Measurements from ENCODE around the gene IZUMO2.

Gene IZUMO2
- total RNA-seq, result 0 to 0.19 (median 0) reads per million in 3 experiments

DNA sequence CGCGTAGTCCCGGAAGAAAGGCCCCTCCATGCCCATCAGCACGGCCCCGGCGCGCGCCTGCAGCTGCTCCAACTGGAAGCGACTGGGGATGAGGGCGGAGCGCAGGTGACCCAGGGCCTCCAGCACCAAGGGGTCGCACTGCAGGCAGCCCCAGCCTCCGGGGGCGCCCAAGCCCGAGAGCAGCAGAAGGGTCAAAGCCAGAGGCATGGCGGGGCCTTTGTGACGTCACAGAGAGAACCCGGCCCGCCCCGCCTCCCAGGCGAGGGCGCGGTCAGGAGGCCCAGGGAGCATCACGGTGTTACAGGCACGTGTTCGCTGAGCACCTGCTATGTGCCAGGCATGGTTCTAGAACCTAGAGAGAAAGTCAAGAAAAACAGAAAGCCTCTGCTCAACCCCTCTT is at the start of gene IZUMO2:
IZUMO2 (minus strand) TSS at position 294 of the 400 bp plus-strand sequence; CDS start at position 207, 87 bp downstream.
- DNase-seq, result no peak

DNA sequence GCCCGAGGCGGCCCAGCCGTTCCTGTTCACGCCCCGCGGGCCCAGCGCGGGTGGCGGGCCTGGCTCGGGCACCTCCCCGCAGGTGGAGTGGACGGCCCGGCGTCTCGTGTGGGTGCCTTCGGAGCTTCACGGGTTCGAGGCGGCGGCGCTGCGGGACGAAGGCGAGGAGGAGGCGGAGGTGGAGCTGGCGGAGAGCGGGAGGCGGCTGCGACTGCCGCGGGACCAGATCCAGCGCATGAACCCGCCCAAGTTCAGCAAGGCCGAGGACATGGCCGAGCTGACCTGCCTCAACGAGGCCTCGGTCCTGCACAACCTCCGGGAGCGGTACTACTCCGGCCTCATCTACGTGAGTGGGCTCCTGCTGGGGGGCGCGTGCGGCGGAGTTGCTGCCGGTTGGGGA is 47.3 kb upstream of the IZUMO2 start:
- no peak for DNase-seq

DNA sequence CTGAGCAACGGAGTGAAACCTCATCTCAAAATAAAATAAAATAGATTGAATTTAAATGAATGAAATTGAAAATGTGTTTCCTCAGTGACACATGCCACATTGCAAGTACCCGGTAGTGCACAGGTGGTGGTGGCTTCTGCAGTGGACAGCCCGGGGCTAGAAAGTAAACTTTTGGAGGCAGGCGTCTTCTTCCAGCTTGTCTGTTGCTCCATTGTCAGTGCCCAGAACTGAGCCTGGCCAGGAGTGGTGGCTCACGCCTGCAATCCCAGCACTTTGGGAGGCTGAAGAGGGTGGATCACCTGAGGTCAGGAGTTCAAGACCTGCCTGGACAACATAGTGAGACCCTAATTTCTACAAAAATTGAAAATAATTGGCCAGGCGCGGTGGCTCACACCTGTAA is 46.0 kb upstream of the IZUMO2 start:
- no peak for DNase-seq

DNA sequence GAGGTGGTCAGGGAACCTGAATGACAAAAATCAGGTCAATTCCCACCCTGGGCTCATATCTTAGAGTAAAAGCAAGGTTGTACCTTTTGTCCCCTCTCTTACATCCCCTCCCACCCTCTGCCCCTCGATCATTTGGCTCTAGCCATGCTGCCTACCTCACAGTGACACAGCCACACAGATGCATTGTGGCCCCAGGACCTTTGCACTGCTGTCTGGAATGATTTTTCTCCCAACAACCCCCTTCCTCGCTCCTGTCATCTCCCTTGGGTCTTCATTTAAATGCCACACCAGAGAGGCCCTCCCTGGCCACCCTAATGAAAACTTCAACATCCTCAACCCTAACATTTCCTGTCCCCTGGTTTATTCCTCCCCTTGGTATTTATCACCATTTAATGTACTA is 44.6 kb upstream of the IZUMO2 start:
- no peak for DNase-seq

DNA sequence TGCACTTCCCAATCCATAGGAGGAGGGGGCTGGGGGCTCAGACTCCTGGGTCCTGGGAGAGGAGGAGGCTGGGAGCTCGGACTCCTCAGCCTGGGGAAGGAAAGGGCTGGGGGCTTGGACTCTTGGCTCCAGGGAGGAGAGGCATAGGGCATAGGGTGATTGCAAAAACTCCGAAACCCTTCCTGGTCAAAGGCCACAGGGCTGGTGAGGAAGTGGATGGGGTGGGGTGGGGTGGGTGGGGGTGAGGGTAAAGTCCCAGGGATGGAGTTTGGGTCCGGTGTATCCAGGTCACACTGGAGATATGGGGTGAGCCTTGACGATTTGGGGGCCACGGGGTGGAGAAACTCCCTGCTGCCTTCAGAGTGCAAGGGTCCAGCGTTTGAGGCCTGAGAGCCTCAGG is 43.1 kb upstream of the IZUMO2 start:
- no peak for DNase-seq

DNA sequence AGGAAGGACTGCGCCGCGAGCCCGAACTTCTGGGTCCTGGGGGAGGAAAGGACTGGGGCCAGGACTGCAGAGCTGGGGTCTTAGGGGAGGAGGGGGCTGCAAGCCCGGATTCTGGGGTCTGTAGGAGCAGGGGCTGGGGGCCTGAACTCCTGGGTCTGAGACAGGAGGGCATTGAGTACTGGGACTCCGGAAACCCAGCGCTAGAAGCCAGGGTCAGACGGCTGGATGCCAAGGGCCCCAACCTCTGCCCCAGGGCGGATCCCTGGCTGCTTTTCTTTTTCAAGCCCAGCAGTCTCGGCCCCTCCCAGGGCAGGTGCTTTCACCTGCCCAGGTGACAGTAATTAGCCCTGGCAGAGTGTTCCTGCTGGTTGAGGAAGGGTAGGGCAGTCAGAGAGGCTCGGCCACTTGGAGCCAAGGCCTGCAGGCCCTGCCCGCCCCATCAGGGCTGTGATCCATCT is 42.6 kb upstream of the IZUMO2 start:
- no peak for DNase-seq

DNA sequence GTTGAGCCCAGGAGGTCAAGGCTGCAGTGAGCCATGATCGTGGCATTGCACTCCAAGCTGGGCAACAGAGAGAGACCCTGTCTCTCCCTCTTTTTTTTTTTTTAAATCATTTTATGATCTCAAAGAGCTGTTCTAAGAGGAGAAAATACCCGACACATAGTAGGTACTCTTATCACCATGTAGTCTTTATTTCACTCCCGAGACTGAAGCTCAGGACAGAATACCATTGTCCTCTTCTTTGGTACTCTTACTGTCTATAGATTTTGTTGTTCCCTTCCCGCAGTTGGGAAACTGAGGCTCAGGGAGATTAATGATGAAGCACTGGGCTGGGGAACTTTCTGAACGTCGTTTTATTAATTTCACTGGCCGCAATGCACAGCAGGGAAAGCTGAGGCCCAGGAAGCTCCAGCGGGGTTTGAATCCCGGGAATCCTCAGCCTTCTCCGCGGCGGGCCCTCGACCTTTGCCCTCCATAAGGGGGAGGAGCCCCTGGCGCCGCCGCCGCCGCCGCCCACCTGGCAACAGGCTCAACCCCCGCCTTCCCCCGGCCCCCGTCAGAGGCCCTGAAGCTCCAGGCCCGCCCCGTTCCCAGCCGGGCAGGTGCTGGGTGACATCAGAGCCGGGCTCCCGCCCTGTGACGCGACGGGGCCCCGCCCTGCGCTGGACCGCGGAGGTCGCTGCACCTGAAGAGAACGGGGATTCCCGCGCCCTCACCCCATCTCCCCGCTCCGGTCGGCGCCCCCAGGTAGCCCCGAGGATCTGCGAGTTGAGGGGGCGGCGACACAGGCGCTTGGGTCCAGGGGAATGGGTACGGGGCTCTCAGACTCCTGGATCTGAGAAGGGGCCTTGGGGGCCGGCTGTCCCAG is 42.0 kb upstream of the IZUMO2 start:
- no peak for DNase-seq

DNA sequence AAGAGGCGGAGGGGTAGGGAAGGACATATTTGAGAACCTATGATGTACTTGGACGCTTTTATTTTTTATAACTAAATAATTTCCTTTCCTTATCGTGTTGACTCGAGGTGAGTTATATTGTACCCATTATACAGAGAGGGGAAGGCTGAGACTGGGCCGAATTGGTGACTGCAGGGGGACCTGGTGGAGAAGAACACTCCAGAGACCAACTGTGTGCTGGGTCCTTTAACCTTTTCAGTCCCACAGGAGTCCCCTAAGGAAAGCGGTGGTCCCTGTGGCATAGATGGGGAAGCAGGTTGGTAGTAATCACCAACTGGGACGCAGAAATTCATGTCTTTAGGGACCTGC is 41.0 kb upstream of the IZUMO2 start:
- no peak for DNase-seq

DNA sequence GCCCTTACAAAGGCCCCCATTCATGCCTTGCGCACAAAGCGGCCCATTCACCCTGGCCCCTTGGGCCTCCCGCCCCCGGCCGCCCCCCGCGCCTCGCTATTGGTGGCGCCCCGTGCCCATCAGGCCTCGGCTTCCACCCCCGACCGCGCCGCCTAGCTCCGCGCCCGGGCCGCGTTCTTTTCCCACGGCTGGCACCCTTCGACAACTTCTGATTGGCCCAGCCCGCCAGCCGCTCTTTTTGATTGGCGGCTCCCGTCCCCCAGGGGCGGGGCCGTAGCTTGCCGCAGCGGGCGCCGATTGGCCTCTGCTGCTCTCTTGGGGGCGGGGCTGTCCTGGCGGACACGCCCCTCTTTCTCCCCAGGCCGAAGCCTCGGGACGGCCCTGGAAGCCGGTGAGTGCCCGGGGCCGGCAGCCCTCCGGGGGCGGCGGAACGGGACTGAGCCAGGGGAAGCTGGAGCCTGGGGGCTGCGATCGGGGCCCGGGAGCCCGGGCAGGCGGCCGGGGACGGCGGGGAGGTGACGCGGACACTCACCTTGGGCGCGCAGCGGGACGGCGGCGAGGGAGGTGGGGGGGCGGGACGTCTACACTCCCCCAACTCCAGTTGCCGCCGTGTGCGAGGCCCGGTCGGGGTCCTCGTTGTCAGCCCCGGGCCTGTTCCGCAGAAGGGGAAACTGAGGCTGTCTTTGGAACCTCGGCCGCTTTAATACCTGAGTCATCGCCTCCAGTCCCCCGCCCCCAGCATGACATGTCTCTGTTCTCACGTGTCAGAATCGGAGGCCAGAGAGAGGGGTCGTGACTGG is 40.4 kb upstream of the IZUMO2 start, which contains the start of gene MYH14:
MYH14 (plus strand) TSS at position 342 of the 800 bp plus-strand sequence. CDS start 6,744 bp downstream, outside the sequence.
- no peak for DNase-seq

DNA sequence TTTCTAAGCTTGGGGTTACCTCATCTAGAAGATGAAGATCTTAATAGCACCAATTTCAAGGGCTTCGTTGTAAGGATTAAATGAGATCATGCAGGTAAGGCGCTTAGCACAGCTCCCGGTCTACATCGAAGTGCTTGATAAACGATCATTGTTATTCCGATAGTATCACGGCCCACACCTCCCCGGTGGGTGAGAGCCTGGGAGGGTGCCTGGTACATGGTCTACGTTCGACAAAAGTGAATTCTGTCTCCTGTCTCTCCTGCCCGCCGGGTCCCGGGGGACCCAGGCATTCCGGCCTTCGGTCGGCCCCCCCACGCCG is 39.8 kb upstream of the IZUMO2 start:
- DNase-seq, result no peak

DNA sequence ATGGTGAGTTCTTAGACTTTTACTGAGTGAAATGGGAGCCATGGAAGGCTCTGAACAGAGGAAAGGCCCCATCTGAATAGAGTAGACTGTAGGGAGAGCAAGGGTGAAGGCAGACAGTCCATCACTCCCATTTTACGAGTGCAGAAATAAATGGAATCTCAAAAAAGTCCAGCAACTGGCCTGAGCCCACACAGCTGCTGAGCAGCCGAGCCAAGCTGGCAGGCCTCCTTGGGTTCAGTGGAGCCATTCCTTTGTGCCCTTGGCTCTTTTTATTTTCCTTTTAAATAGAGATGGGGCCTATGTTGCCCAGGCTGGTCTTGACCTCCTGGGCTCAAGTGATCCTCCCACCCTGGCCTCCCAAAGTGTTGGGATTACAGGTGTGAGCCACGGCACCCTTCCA is 39.3 kb upstream of the IZUMO2 start:
- no peak for DNase-seq

DNA sequence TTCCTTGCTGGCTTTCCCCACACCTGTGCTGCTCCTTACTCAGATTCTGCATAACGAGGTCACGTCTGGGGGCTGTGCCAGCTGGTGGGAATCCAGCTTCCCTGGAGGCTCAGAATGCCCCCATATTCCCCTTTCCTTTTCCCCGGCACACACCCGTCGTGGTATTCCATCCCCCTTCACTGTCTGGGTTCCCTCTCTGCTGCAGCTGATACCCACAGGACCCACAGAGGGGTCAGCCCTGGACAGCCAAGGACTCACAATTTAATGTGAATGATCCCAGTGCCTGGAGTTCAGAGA is 36.1 kb upstream of the IZUMO2 start:
- no peak for DNase-seq

DNA sequence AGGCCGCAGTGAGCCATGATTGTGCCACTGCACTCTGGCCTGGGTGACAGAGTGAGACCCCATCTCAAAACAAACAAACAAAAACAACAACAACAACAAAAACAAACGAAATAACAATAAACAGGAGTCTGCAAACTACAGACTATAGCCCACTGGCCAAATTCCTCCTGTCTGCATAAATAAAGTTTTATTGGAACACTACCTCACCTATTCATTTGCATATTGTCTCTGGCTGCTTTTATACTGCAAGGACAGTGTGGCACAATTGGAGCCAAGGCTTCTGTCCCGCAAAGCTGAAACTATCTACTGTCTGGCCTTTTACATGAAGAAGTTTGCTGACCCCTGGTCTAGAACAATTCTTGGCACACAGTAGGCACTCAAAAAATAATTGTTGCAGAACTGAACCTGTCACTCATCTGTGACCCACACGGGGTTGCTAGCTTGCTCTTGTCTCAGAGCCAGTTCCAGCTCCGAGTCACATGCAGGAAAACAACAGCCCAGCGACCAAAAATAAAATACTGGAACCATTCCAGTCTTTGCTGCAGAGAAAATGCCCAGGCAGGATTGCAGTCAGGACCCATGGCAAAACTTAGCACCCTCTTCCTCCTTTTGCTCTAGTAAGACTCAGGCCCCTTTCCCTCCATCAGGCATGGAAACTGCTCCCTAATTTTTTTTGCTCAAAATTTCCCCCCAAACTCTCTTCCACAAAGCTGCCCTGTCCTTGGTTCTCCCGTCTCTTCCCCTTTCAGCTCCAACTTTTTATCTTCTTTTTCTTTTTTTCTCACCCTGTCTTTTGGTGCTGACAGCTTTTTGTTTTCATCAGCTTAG is 35.6 kb upstream of the IZUMO2 start:
- no peak for DNase-seq

DNA sequence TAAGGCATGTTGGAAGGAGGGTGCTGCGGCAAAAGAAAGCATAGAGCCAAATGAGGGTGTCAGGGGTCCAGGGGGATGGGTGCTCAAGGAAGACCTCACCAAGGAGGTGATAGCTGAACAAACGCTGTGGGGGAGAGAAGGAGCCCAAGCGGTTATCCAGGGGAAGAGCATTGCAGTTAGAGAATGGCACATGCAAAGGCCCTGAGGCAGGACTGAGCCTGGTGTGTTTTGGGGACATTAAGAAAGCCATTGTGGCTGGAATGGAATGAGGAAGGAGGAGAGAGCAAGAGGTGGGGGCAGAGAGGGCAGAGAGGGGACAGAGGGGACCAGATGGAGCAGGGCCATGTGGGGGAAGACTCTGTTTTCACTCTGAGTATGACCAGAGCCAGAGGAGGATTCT is 34.3 kb upstream of the IZUMO2 start:
- no peak for DNase-seq

DNA sequence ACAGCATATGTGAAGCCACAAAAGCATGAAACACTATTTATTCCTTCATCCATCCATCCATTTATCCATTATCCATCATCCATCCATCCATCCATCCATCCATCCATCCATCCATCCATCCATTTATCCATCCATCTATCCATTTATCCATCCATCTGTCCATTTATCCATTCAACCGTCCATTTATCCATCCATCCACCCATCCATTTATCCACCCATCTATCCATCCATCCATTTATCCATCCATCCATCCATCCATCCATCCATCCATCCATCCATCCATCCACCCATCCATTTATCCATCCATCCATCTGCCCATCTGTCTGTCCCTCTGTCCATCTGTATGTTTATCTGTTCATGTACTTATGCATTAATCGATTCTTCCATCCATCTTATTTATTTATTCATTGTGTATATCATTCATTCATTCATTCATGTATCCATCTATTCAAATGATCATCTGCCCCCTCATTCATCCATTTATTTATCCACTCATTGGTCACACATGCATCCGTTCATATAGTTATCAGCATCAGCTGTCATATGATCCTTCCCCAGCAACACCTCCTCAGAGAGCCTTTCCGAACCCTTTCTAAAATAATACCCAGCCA is 33.3 kb upstream of the IZUMO2 start:
- DNase-seq, result no peak

DNA sequence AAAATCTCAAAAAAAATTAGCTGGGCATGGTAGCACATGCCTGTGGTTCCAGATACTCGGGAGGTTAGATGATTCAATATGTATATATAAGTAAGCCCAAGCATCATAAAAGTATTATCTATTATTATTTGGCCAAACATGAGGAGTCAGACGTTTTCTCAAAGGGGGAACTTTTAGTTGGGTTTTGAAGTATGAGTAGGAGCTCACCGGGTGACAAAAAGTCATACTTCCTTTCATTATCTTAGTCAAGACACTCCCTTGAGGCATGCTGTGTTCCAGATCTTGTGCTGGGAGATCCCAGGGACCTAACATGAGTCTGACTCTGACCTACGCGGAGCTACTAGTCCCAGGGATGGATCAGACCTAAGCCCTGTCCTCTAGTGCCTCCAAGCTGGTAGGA is 32.1 kb upstream of the IZUMO2 start:
- no peak for DNase-seq

DNA sequence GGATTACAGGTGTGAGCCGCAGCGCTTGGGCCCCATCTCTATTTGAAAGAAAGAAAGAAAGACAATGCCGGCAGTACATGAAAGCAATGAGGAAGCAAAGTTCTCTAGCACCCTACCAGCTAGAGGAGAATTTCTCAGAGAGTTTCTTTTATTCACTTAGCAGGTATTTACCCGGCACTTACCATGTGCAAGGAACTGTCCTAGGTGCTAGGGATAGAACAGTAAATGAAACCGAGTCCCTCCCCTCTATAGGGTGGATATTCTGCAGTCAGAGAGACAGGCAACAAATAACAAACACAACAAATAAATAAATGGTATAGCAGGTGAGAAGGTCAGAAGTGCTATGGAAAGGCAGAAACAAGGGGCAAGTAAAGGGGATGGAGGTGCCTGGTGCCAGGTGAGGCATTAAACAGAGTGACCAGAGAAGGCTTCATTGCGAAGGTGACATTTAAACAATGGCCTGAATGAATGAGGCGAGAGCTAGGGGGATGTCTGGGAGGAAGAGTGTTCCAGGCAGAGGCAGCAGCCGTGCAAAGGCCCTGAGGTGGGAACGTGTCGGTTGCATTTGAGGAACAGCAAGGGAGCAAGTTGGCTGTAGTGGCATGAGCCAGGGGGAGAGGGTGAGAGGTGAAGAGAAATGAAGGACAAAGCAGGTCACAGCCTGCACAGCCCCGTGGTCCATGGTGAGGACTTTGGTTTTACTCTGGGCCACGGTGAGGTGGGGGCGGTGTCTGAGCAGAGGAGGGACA is 29.6 kb upstream of the IZUMO2 start:
- DNase-seq, result no peak

DNA sequence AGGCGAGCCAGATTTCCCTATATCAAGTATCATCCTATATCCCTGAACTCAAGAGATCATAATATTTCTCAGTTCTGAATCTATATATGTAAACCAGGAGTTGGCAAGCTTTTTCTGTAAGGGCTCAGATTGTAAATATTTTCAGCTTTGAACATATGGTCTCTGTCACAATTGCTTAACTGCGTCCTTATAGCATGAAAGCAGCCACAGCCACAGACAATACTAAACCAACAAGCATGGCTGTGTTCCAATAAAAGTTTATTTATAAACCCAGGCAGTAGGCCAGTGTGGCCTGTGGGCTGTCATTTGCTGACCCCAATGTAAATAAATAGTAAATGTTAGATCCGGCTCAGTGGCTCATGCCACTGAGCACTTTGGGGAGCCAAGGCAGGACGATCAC is 28.1 kb upstream of the IZUMO2 start:
- no peak for DNase-seq

DNA sequence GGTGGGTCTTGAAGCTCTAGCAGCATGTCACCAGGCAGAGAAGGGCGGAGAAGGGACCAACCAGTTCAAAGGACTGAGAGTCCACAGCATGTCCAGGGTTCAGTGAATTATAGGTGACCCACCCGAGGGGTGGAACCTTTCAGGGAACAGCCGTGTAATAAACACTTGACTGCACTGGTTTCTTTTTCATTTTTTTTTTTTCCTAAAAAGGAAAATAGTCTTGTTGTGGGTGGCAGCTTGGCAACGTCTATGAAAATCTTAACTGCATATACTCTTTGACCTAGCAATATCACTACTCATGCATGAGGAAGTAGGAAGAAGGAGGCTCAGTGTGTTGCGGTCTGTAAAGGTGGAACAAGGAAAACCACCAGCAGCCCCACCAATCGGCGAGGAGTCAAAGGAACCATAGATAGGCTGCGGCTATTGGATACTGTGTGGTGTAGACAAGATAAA is 27.4 kb upstream of the IZUMO2 start:
- no peak for DNase-seq

DNA sequence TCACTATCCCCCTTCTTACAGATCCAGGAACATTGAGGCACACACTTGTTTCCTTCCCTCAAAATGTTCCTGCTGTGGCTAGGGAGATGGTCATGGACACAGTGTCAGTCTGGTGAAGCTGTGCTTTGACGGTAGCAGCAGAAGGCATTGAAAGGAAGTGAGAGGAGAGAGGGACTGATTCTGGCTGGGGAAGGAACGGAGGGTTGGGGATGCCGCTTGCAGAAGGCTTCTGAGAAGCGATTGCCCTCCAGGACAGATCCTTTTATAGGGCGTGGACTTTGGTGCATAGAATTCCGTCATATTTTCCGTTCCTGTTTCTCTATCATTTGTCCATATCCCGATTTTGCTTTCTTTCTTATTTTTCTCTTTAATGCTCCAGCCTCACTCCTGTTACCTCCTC is 26.2 kb upstream of the IZUMO2 start:
- no peak for DNase-seq

DNA sequence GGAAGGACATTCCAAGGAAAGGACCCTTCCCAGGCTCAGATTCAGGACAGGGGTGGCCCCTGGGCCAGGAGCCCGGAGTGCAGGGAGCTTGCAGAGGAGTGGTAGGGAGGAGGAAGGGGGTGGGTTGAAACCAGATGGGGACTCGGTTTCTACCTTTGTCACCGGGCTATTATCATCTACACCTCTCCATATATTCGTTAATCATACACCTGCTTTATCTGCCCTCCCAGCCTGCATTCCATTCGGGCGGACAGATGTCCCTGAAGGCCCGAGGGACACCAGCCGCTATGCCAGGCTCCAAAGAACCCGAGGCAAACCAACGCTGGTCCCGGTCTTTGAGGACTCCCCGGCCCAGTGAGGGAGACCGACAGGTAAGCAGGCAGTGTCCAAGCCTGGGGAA is 24.9 kb upstream of the IZUMO2 start:
- DNase-seq, result no peak

DNA sequence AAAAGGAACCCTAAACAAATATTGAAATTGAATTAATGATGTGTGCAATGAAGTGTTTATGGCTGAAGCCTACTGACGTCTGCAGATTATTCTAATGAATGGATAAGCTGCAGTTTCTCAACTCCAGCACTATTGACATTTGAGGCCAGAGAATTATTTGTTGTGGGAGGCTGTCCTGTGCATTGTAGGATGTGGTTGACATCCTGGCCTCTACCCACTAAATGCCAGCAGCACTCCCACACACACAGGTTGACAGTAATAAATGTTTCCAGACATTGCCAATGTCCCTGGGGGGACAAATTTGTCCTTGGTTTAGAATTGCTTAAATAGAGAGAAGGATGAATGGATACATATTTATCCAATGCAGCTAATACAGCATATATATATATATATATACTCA is 21.1 kb upstream of the IZUMO2 start:
- DNase-seq, result no peak

Measured in central memory CD4-positive, alpha-beta T cell (primary cell).